ENCODE measurements around the gene PPP1R8.

Gene PPP1R8

GRCh38 chr1:27889506-27889905 lies 58.9 kb downstream of the PPP1R8 start:
- no peak for FAIRE-seq
- no peak for DNase-seq (ENCODE audit: low spot score)

GRCh38 chr1:27891196-27891889 lies 60.8 kb downstream of the PPP1R8 start:
- DNase-seq (ENCODE audit: low spot score) (no peak), FAIRE-seq (no peak)

- no peak for FAIRE-seq
- DNase-seq (ENCODE audit: low spot score): no peak
Observed at GRCh38 chr1:27894521-27894920, 63.9 kb downstream of the PPP1R8 start.
